Vagina (tissue), 2 donors: ENCODE measurements around the gene R3HDM2. TPM values are rescaled to one million over a fixed set of nuclear protein-coding genes. Genes with fewer than 3 reads are reported as not detected.
"Not testable (repeated sequence)": the region's sequence is repeated elsewhere in the genome, so short reads cannot be mapped to it uniquely, and the experiment has no call there.

ENCODE experiments used
- DNase-seq, 2 donors: peaks; one replicate each; pipeline ENCODE4 v3.0.0-alpha.2; 2017; ENCODE audit errors: extremely low spot score in 2 of 2
- H3K27ac ChIP-seq: fragments of 200-600 bp; sonication (generic); one replicate; pipeline ENCODE4 v1.5.1; 2019
- H3K27me3 ChIP-seq: fragments of 200-600 bp; sonication (generic); one replicate; pipeline ENCODE4 v1.5.1; 2019
- H3K36me3 ChIP-seq, 2 donors: fragments of 200-600 bp; sonication (generic); one replicate each; pipeline ENCODE4 v1.5.1; 2017 to 2019
- H3K4me1 ChIP-seq: fragments of 200-600 bp; sonication (generic); one replicate; pipeline ENCODE4 v1.5.1; 2019
- H3K4me3 ChIP-seq, 2 donors: fragments of 200-600 bp; sonication (generic); 1 replicate in 1 of 2; 2 replicates in 1 of 2; pipeline ENCODE4 v1.5.1; 2016 to 2019
- H3K9me3 ChIP-seq: fragments of 200-600 bp; sonication (generic); one replicate; pipeline ENCODE4 v1.5.1; 2019
- POLR2A ChIP-seq, 2 donors: fragments of 450-650 bp; IDR thresholded peaks; one replicate each; pipeline ENCODE4 v1.6.1; 2017; ENCODE audit warnings: antibody characterized with exemption in 2 of 2, mild to moderate bottlenecking in 2 of 2, moderate library complexity in 2 of 2
- POLR2AphosphoS5 ChIP-seq, 2 donors: sonication (generic); formaldehyde crosslinking; IDR thresholded peaks; one replicate each; pipeline ENCODE4 v1.9.0; 2017; ENCODE audit warnings: antibody characterized with exemption in 2 of 2, mild to moderate bottlenecking in 2 of 2, low read depth in 1 of 2; ENCODE audit not compliant: insufficient read depth in 1 of 2
- intact Hi-C: fragments of 100-400 bp; cut with DNase I; formaldehyde crosslinking; loops from one replicate; pipeline ENCODE4 v1.15.1; 2023
- total RNA-seq: library from RNA; depleted of rRNA; stranded (reverse); fragments of >200 nt; gene quantifications from one replicate; pipeline ENCODE4 v1.2.3, GENCODE V29; 2016
- TF ChIP-seq, protein P1 (sequence below), 3 experiments: fragments of 450-650 bp in 2 of 3; fragments of 200-600 bp in 1 of 3; sonication (generic) in 1 of 3; IDR thresholded peaks; one replicate each; pipeline ENCODE4 v1.5.1; 2017 to 2019; ENCODE audit warnings: antibody characterized with exemption in 3 of 3, mild to moderate bottlenecking in 2 of 3, moderate library complexity in 2 of 3

The R3HDM2 gene
- total RNA-seq, 1 donor from 2014 or later = 44.2 TPM

DNA sequence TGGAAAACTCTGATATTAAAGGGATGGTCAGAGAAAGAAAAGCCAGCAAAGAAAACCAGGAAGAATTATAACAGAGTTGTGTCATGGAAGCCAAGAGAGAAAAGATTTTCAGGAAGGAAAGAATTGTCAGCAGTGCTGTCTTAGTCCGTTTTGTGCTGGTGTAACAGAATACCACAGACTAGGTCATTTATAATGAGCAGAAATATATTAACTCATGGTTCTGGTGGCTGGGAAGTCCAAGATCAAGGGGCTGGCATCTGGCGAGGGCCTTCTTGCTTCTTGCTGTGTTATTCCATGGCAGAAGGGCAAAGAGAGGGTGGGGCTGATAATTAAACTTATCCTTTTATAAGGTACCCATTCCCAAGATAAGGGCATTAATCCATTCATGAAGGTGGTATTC, 17.8 kb upstream of the R3HDM2 start:
- H3K4me3 ChIP-seq = no peak overlapping the region
- H3K36me3 ChIP-seq = no peaks in the 10 kb centered on the region
- H3K4me1 ChIP-seq = no peaks in the 10 kb centered on the region
- no peak overlapping the region for H3K27ac ChIP-seq
- intact Hi-C loops = no loop called here
- H3K27me3 ChIP-seq = no peaks in the 10 kb centered on the region
- no peaks in the 10 kb centered on the region for H3K9me3 ChIP-seq
- no peak for DNase-seq
- no peak for TF ChIP-seq POLR2AphosphoS5 (IDR thresholded peaks at IDR 0.05; ENCODE audit: insufficient read depth in 1 of 2, low read depth in 1 of 2)
- TF ChIP-seq, protein P1, sequence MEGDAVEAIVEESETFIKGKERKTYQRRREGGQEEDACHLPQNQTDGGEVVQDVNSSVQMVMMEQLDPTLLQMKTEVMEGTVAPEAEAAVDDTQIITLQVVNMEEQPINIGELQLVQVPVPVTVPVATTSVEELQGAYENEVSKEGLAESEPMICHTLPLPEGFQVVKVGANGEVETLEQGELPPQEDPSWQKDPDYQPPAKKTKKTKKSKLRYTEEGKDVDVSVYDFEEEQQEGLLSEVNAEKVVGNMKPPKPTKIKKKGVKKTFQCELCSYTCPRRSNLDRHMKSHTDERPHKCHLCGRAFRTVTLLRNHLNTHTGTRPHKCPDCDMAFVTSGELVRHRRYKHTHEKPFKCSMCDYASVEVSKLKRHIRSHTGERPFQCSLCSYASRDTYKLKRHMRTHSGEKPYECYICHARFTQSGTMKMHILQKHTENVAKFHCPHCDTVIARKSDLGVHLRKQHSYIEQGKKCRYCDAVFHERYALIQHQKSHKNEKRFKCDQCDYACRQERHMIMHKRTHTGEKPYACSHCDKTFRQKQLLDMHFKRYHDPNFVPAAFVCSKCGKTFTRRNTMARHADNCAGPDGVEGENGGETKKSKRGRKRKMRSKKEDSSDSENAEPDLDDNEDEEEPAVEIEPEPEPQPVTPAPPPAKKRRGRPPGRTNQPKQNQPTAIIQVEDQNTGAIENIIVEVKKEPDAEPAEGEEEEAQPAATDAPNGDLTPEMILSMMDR (IDR thresholded peaks at IDR 0.05) = no peak

DNA sequence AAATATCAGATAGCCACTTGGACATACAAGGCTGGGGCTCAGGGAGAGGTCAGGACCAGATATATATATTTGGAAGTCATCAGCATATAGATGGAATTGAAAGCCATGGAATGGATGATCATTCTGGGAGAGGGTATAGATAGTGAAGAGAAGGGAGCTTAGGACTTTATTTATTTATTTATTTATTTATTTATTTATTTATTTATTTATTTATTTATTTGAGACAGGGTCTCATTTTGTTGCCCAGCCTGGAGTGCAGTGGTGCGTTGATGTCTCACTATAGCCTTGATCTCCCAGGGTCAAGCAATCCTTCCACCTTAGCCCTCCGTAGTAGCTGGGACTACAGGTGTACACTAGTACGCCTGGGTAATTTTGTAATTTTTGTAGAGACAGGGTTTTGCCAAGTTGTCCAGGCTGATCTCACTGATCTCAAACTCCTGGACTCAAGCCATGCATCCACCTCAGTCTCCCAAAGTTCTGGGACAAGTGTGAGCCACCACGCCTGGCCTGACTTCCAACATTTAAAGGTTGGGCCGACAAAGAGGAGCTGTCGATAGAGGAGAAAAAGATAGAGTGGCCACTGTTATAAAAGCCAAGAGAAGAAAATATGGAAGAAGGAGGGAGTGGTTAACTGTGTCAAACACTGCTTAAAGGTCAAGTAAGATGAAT, 15.6 kb upstream of the R3HDM2 start:
- TF ChIP-seq, protein P1 (IDR thresholded peaks at IDR 0.05) = no peak
- TF ChIP-seq POLR2AphosphoS5 (IDR thresholded peaks at IDR 0.05; ENCODE audit: insufficient read depth in 1 of 2, low read depth in 1 of 2) = no peak
- no peak for TF ChIP-seq POLR2A (IDR thresholded peaks at IDR 0.05)
- H3K4me3 ChIP-seq = no peak overlapping the region

DNA sequence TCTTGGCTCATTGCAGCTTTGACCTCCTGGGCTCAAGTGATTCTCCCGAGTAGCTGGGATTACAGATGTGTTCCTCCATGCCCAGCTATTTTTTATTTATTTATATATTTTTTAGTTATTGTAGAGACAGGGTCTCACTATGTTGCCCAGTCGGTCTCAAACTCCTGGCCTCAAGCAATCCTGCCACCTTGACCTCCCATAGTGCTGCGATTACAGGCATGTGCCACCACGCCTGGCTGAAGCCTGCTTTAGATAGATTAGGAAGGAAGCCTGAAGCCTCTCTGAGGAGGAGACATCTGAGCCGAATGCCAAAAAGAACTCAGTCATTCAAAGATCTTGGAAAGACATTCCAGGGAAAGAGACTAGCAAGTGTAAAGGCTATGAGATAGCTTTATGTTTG, 13.9 kb upstream of the R3HDM2 start:
- no peak for DNase-seq
- TF ChIP-seq, protein P1 (IDR thresholded peaks at IDR 0.05) = no peak
- no peak for TF ChIP-seq POLR2A (IDR thresholded peaks at IDR 0.05)
- no peak for TF ChIP-seq POLR2AphosphoS5 (IDR thresholded peaks at IDR 0.05; ENCODE audit: insufficient read depth in 1 of 2, low read depth in 1 of 2)
- Histone ChIP-seq H3K4me3 (no peak overlapping the region), H3K4me1 (no peaks in the 10 kb centered on the region), H3K27ac (no peak overlapping the region), H3K27me3 (no peaks in the 10 kb centered on the region), H3K36me3 (no peaks in the 10 kb centered on the region), H3K9me3 (no peaks in the 10 kb centered on the region)
- intact Hi-C loops = no loop called here

More for the DNA sequence above, 15.6 kb upstream of the R3HDM2 start:
- intact Hi-C loops = no loop called here
- no peaks in the 10 kb centered on the region for H3K27me3 ChIP-seq
- no peaks in the 10 kb centered on the region for H3K36me3 ChIP-seq
- H3K27ac ChIP-seq = no peak overlapping the region
- DNase-seq = no peak
- no peaks in the 10 kb centered on the region for H3K9me3 ChIP-seq
- H3K4me1 ChIP-seq = no peaks in the 10 kb centered on the region

DNA sequence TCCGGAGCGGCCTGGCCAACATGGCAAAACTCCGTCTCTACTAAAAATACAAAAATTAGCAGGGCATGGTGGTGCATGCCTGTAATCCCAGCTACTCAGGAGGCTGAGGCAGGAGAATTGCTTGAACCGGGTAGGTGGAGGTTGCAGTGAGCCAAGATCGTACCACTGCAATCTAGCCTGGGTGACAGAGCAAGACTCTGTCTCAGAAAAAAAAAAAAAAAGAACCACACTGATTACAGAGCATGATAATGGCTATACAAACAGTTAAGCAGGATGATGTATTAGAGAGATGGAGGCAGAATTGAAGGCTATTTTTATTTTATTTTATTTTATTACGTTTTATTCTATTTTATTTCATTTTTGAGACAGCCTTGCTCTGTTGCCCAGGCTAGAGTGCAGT, 13.5 kb upstream of the R3HDM2 start:
- H3K4me3 ChIP-seq, H3K27me3 ChIP-seq, intact Hi-C loops, H3K27ac ChIP-seq, H3K4me1 ChIP-seq, H3K9me3 ChIP-seq, H3K36me3 ChIP-seq, DNase-seq: not testable (repeated sequence)

DNA sequence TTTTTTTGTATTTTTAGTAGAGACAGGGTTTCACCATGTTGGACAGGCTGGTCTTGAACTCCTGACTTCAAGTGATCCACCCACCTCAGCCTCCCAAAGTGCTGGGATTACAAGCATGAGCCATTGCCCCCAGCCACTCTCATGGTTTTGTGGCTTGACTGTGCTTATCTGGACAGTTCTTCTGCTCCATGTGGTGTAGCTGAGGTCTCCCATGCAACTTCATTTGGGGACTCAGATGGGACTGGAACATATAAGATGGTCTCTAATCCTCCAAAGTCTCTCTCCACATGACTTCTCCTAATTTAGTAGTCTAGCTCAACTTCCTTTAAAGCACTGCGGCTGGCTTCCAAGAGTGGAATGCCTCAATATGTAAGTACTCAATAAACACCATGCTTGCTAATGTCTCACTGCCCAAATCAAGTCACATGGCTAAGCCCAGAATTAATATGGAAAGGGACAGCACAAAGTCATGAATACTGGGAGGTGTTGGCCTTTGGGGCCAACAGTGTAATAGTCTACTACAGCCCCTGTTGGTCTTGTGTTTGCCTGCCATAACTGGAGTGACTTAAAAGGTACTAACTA, 11.1 kb upstream of the R3HDM2 start:
- H3K36me3 ChIP-seq = no peaks in the 10 kb centered on the region
- TF ChIP-seq, protein P1 (IDR thresholded peaks at IDR 0.05) = no peak
- TF ChIP-seq POLR2A (IDR thresholded peaks at IDR 0.05) (no peak), POLR2AphosphoS5 (IDR thresholded peaks at IDR 0.05; ENCODE audit: insufficient read depth in 1 of 2, low read depth in 1 of 2) (no peak)
- H3K27ac ChIP-seq = no peak overlapping the region
- intact Hi-C loops = no loop called here
- H3K4me1 ChIP-seq = no peaks in the 10 kb centered on the region
- no peaks in the 10 kb centered on the region for H3K27me3 ChIP-seq
- H3K9me3 ChIP-seq = no peaks in the 10 kb centered on the region
- DNase-seq = no peak
- H3K4me3 ChIP-seq = no peak overlapping the region

DNA sequence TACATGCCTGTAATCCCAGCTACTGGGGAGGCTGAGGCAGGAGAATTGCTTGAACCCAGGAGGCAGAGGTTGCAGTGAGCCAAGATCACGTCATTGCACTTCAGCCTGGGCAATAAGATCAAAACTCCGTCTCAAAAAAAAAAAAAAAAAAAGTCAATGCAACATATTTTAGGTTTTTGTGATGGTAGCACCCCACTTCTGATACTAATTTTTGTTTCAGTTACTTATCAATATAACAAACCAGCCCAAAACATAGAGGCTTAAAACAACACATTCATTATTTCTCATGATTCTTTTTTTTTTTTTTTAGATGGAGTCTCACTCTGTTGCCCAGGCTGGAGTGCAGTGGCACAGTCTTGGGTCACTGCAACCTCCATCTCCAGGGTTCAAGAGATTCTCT, 10.6 kb upstream of the R3HDM2 start:
- H3K36me3 ChIP-seq, H3K4me3 ChIP-seq, intact Hi-C loops: not testable (repeated sequence)

More for the DNA sequence above, 10.6 kb upstream of the R3HDM2 start:
- not testable (repeated sequence) for H3K27me3 ChIP-seq, H3K9me3 ChIP-seq, H3K4me1 ChIP-seq, DNase-seq, H3K27ac ChIP-seq
